HG03103 (cell line): ENCODE results near the gene TYSND1.
"Not testable (repeated sequence)": the region's sequence is repeated elsewhere in the genome, so short reads cannot be mapped to it uniquely, and the experiment has no call there.

ENCODE experiments used
- ATAC-seq: cut with Tn5 transposase; IDR thresholded peaks from one replicate; pipeline ENCODE4 v1.9.1; 2021; ENCODE audit warnings: low read depth; ENCODE audit not compliant: unreplicated experiment

Gene TYSND1

GRCh38 chr10:70137135-70137534 lies 9.4 kb downstream of the TYSND1 start:
- ATAC-seq, result no peak

GRCh38 chr10:70135684-70136083 lies 10.8 kb downstream of the TYSND1 start:
- no peak for ATAC-seq

GRCh38 chr10:70135046-70135445 lies 11.5 kb downstream of the TYSND1 start:
- ATAC-seq, result no peak

GRCh38 chr10:70132098-70133029 lies 14.1 kb downstream of the TYSND1 start, which contains the start of gene AIFM2:
Gene AIFM2 (minus strand): TSS chr10:70132825. CDS start chr10:70124084, 8,741 bp downstream.
- peak; percentile 62 for ATAC-seq

DNA sequence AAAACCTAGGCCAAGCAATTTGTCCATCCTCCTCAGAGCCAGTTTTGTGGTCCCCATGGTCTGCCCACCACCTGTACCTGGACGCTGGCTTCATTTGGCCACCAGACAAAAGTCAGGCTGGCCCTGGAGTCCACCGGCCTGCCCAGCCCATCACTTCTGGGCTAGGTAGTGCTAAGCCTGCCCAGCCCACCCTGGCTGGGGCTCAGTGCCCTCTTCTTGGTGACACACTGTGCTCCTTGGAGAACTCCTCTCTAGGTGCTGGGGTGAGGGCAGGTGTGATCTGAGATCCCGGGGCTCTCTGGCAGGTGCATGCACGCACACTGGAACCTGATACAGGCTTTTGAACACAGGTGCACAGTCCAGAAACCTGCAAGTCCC lies 15.0 kb downstream of the TYSND1 start:
- ATAC-seq, result no peak

DNA sequence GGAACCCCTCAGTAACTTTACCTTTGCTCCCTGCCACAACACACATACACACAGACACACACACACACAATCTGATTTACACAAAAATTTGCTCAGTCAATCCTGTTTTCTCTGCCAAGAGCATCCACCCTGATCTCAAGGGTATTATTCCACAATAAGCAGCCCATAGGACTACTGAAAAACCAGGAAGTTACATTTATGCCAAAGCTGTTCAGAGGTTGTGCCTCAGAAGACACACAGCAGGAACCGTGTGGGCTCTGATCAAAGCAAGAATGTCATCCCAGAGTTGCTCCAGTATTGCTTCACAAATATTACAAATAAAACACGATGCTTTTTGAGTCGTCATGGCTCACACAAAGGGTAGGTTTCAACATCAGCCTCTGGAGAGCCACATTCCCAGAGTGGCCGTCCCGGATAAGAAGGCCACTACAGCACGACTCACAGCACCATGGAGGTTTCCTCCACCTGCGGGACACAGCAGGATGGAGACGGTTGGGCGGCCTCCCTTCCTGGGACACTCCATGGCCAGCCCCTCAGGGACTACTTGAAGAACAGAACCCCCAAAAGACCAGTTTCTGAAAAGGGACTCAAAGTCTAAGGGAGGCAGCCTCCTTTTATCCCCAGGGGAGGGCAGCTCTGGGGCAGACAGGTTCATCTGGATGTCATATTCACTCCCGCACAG lies 15.5 kb downstream of the TYSND1 start:
- ATAC-seq, result no peak

DNA sequence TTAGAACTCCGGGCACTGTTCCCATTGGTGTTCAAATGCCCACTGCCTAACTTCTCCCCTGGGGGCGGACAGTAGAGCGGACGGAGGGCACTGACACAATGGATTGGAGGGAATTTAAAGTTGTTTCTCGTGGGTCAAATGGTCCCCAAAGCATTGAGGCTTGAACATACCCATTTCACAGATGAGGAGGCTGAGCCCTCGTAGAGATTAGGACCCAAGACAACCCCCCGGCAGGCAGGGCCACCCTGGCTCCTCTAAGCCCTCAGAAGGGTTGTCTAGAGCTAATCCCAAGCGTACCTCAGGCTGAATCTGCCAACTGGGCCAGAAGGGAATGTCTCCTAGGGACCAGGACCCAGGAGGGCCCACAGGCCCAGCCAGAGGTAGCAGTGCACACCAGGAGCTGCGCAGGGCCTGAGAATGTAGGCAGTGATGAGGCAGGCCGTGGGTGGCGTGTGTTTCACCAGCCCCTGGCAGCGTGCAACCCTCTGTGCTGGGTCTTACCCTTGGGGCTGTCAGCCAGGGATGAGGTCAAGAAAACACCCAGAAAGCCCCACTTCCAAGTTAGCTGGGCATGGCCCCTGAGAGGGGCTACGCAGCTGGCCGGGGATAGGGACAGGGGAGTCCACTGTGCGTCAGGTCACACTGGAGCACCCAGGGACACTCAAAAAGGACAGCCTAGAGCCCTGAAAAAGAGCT lies 19.7 kb downstream of the TYSND1 start:
- ATAC-seq, result no peak

GRCh38 chr10:70125918-70126552 lies 20.5 kb downstream of the TYSND1 start:
- no peak for ATAC-seq

- ATAC-seq, result no peak
Observed at GRCh38 chr10:70124918-70125317, 21.6 kb downstream of the TYSND1 start.

- no peak for ATAC-seq
Observed at GRCh38 chr10:70124415-70124814, 22.1 kb downstream of the TYSND1 start.

GRCh38 chr10:70123817-70124216 lies 22.7 kb downstream of the TYSND1 start:
- ATAC-seq, result no peak

GRCh38 chr10:70123166-70123565 lies 23.3 kb downstream of the TYSND1 start:
- ATAC-seq, result not testable (repeated sequence)

DNA sequence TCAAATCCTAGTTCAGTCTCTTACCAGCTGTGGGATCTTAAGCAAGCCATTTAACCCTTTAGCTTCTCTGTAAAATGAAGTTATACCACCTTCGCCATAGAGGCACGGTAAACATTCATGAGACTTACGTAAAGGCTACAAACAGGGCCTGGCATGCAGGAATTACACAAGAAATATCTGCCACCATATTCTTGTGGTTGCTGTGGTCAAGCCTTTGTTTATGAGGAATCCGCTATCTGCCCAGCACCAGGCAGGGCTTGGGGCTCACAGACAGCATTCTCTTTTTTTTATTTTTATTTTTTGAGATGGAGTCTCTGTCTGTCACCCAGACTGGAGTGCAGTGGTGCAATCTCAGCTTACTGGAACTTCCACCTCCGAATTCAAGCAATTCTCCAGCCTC lies 23.8 kb downstream of the TYSND1 start:
- ATAC-seq, result no peak

GRCh38 chr10:70121281-70121949 lies 25.1 kb downstream of the TYSND1 start:
- ATAC-seq, result no peak

GRCh38 chr10:70120417-70120816 lies 26.1 kb downstream of the TYSND1 start:
- ATAC-seq, result no peak

DNA sequence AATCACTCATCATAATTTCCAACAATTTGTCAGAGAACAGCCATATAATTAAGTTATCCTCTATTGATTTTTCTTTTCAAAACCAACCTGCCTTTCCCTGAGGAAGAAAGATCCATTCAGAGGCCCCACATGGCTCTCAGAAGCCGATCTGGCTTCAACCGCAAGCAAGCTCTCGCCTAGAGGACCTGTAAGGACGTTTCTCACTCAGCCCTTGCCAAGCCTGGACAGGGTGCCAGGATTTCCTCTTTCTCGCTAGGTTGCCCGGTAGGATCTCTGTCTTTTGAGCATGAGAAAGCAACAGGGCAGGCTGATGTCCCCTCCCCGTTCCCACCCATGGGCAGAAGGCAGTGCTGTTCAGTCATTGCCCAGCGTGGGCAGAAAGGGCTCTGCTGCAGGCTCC lies 26.9 kb downstream of the TYSND1 start:
- no peak for ATAC-seq

GRCh38 chr10:70119197-70119596 lies 27.3 kb downstream of the TYSND1 start:
- no peak for ATAC-seq

- ATAC-seq, result no peak
Observed at GRCh38 chr10:70118196-70118595, 28.3 kb downstream of the TYSND1 start.

GRCh38 chr10:70117646-70118045 lies 28.9 kb downstream of the TYSND1 start:
- ATAC-seq, result no peak
